ENCODE measurements around the gene RASSF3.

Gene RASSF3

DNA sequence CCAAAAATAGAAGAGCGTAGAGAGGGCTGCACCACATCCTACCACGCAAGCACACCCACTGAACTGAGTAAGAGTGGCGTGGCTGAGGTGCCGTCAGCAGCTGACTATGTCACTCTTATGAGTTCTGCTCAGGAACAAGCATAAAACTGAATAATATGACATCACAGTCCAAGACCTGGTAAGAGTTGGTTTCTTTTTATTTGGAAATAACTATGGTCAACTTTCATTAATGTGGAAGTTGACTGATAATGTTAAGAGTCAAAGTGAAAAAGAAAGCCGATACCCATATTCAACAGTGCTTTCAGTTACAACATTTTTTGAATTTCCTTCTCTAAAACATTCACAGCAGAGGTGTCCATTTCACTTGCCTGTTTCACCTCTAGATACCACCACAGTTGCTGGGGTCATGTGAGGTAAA lies 104.3 kb downstream of the RASSF3 start:
- Histone ChIP-seq H3K27me3 (no peaks in the 10 kb centered on the region), H3K4me3 (no peak overlapping the region), H3K36me3 (peaks cover 39 to 64% (median 50%) of the 10 kb centered on the region in 3 donors), H3K4me1 (no peaks in the 10 kb centered on the region), H3K9me3 (no peaks in the 10 kb centered on the region), H3K27ac (no peak overlapping the region)
- no peak for DNase-seq
- intact Hi-C loops (cut with DNase I; ENCODE audit: low total_unique reads) = no loop called here
- TF ChIP-seq, protein P1, sequence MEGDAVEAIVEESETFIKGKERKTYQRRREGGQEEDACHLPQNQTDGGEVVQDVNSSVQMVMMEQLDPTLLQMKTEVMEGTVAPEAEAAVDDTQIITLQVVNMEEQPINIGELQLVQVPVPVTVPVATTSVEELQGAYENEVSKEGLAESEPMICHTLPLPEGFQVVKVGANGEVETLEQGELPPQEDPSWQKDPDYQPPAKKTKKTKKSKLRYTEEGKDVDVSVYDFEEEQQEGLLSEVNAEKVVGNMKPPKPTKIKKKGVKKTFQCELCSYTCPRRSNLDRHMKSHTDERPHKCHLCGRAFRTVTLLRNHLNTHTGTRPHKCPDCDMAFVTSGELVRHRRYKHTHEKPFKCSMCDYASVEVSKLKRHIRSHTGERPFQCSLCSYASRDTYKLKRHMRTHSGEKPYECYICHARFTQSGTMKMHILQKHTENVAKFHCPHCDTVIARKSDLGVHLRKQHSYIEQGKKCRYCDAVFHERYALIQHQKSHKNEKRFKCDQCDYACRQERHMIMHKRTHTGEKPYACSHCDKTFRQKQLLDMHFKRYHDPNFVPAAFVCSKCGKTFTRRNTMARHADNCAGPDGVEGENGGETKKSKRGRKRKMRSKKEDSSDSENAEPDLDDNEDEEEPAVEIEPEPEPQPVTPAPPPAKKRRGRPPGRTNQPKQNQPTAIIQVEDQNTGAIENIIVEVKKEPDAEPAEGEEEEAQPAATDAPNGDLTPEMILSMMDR (IDR thresholded peaks at IDR 0.05) = no peak

DNA sequence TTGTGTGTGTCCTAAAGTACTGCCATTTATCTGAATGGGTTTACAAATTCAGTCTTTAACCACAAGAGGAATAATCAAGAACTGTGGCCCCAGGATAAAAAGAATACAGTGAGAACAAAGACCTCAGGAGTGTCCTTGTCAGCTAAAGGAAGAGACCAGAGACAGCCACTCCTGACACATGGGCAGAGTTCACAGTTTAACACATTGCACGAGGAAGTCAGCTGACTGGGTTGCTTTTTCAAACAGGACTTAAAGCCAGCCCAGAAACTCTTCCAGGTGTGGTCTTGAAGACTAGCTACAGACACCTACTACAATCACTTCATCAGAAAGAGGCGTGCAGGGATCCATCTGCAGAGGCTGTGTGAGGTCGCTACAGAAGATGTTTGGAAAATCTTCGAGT lies 106.1 kb downstream of the RASSF3 start:
- no peak for DNase-seq
- TF ChIP-seq, protein P1 (IDR thresholded peaks at IDR 0.05) = no peak
- H3K27me3 ChIP-seq = no peaks in the 10 kb centered on the region
- H3K27ac ChIP-seq = no peak overlapping the region
- intact Hi-C loops (cut with DNase I; ENCODE audit: low total_unique reads) = no loop called here
- peaks cover 48 to 82% (median 69%) of the 10 kb centered on the region in 3 donors for H3K36me3 ChIP-seq
- H3K4me1 ChIP-seq = no peaks in the 10 kb centered on the region
- no peak overlapping the region for H3K4me3 ChIP-seq
- H3K9me3 ChIP-seq = no peaks in the 10 kb centered on the region

DNA sequence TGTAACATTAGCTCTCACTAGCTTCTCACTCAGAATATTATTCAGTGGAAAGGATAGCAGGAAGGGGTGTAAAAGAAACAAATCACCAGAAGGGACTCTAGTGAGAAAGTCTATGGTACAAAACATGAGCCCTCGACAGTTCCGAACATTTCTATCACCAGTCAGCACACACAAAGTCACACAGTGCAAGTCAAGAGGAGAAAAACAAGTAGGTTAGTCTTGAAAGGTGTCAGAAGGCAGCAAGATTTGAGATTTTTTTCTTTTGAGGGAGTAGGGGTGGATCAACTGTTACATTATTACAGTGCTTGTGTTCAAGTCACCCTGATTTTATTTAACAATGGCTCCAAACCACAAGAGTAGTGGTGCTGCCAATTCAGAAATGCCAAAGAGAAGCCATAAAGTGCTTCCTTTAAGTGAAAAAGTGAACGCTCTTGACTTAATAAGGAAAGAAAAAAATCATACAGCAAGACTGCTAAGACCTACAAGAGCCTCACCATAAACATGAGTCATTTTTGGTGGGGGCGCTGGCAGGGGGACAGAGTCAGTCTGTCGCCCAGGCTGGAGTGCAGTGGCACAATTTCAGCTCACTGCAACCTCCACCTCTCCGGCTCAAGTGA lies 106.7 kb downstream of the RASSF3 start:
- Histone ChIP-seq H3K27ac (no peak overlapping the region), H3K27me3 (no peaks in the 10 kb centered on the region), H3K4me3 (no peak overlapping the region), H3K36me3 (peaks cover 53 to 85% (median 74%) of the 10 kb centered on the region in 3 donors), H3K4me1 (no peaks in the 10 kb centered on the region), H3K9me3 (no peaks in the 10 kb centered on the region)
- intact Hi-C loops (cut with DNase I; ENCODE audit: low total_unique reads) = no loop called here
- TF ChIP-seq, protein P1 (IDR thresholded peaks at IDR 0.05) = no peak
- no peak for DNase-seq

DNA sequence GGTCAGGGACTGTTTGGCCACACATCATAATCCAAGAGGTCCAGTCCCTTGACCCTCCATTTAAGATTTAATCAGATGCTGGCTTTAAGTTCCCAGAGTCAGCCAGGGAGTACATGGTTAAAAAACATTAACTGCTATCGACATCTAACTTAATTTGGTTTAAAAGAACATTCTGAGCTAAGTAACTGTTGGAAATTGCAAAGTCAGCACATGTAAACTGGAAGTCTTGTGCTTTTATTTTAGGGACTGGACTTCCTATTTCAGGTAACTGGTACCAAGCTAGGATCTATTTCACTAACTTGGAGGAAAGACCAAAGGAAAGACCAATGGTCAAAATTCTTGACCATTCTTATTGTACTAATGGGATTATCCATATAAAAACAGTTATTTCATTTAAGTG lies 108.4 kb downstream of the RASSF3 start:
- DNase-seq = no peak
- Histone ChIP-seq H3K4me1 (no peaks in the 10 kb centered on the region), H3K36me3 (peaks cover 61 to 89% (median 83%) of the 10 kb centered on the region in 3 donors), H3K9me3 (no peaks in the 10 kb centered on the region), H3K27ac (no peak overlapping the region), H3K27me3 (no peaks in the 10 kb centered on the region), H3K4me3 (no peak overlapping the region)
- TF ChIP-seq, protein P1 (IDR thresholded peaks at IDR 0.05) = no peak
- intact Hi-C loops (cut with DNase I; ENCODE audit: low total_unique reads) = no loop called here

DNA sequence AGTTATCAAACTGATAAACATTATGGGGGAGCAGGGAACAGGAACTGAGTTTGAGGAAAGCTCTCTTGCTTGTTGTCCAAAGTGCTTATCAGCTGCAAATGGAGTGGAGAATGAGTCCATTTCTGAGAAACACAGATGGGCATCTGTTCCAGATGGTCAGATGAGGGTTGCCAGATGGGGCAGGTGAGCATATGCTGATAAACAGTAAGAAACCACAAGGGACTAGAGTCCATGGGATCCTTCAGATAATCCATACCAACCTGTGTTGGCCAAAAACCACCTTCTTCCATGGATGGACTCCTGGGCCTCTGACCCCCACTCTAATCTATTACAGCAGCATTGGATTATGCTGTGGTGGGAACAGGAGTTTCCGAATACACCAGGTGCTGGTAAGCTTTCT lies 110.6 kb downstream of the RASSF3 start:
- TF ChIP-seq, protein P1 (IDR thresholded peaks at IDR 0.05) = no peak
- no peak for DNase-seq
- intact Hi-C loops (cut with DNase I; ENCODE audit: low total_unique reads) = no loop called here
- no peaks in the 10 kb centered on the region for H3K9me3 ChIP-seq
- no peak overlapping the region for H3K4me3 ChIP-seq
- H3K4me1 ChIP-seq = no peaks in the 10 kb centered on the region
- H3K27me3 ChIP-seq = no peaks in the 10 kb centered on the region
- H3K27ac ChIP-seq = no peak overlapping the region
- peaks cover 58 to 91% (median 88%) of the 10 kb centered on the region in 3 donors for H3K36me3 ChIP-seq

DNA sequence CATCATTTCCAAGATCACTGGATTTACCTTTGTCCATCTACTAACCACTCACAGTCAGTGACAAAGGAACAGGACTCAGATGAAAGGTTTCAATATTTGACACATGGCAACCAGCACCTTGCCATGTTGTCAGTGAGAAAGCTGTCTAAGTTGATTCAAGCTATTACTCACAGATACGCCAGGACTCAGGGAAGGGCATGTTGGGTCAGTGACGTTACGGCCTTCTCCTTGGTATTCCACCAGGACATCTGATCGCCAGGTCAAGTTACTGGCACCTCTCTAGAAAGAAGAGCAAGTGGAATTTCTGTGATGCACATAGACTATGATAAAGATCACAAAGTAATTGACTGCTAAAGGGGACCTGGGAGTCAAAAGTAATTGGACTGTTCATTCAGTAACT lies 112.5 kb downstream of the RASSF3 start:
- peaks cover 45 to 84% (median 77%) of the 10 kb centered on the region in 3 donors for H3K36me3 ChIP-seq
- DNase-seq = no peak
- H3K4me1 ChIP-seq = no peaks in the 10 kb centered on the region
- TF ChIP-seq, protein P1 (IDR thresholded peaks at IDR 0.05) = no peak
- no peaks in the 10 kb centered on the region for H3K27me3 ChIP-seq
- intact Hi-C loops (cut with DNase I; ENCODE audit: low total_unique reads) = no loop called here
- H3K4me3 ChIP-seq = no peak overlapping the region
- no peak overlapping the region for H3K27ac ChIP-seq
- no peaks in the 10 kb centered on the region for H3K9me3 ChIP-seq

All from tibial artery (tissue), 4 donors.